ENCODE results near the gene BIN2. TPM values are rescaled to one million over a fixed set of nuclear protein-coding genes. Genes with fewer than 3 reads are reported as not detected.

BIN2 gene
- total RNA-seq, 1 experiment from 2014 or later = not detected

DNA sequence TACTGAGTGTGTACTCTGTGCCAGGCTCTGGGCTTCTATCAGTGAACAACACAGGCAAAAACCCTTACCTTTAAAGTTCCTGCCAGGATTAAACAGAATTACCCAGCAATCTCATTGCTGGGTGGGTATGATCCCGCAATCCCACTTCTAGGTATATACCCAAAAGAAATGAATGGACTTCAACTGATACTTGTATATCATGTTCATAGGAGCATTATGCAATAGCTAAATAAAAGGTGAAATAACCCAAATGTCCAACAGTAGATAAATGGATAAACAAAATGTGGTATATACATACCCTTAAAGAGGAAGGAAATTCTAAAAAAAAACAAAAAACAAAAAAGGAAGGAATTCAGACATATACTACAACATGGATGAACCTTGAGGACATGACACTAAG is 70.7 kb downstream of the BIN2 start:
- no peak for DNase-seq
- WGBS (ENCODE audit: extremely low coverage, insufficient read length, low lambda C conversion rate) = no CpG with 5 or more reads among the region's 1 CpG
- H2BK120ac ChIP-seq (ENCODE audit: low read depth, low read length, poor library complexity, severe bottlenecking) = no peak overlapping the region
- H3K4ac ChIP-seq (ENCODE audit: low read depth, low read length) = no peak overlapping the region
- no peaks in the 10 kb centered on the region for H3K23me2 ChIP-seq (ENCODE audit: insufficient read length, low read depth, low read length, poor library complexity, severe bottlenecking)
- no peak overlapping the region for H2AFZ ChIP-seq (ENCODE audit: low read length)
- Mint-ChIP-seq H3K36me3 (ENCODE audit: insufficient read depth in 1 of 3, low read depth in 3 of 3) (no peaks in the 10 kb centered on the region; a peak in 1 of 7 replicates), H3K27ac (no peak overlapping the region; a peak in 1 of 7 replicates), H3K9me3 (no peaks in the 10 kb centered on the region; a peak in 1 of 5 replicates), H3K27me3 (ENCODE audit: low read depth) (no peaks in the 10 kb centered on the region), H3K4me1 (peaks cover 13 to 14% of the 10 kb centered on the region in 2 experiments), H3K4me3 (no peak overlapping the region)
- H3K9ac ChIP-seq (ENCODE audit: extremely low read depth, insufficient read length, low read length) = no peak overlapping the region
- H2BK15ac ChIP-seq (ENCODE audit: low read depth, low read length) = no peak overlapping the region
- H2BK5ac ChIP-seq (ENCODE audit: insufficient read length, low read length) = no peak overlapping the region
- H2AK5ac ChIP-seq (ENCODE audit: insufficient read length, low read length) = no peak overlapping the region
- H3K27me3 ChIP-seq (ENCODE audit: insufficient read depth, low read length) = no peaks in the 10 kb centered on the region
- H2BK20ac ChIP-seq (ENCODE audit: low read depth, low read length, poor library complexity, severe bottlenecking) = no peak overlapping the region
- H3K14ac ChIP-seq (ENCODE audit: insufficient read depth, low read length) = no peak overlapping the region
- H3K4me2 ChIP-seq (ENCODE audit: insufficient read depth, insufficient read length, low read length) = no peak overlapping the region
- H4K20me1 ChIP-seq (ENCODE audit: control insufficient read depth, insufficient read depth, insufficient read length) = no peaks in the 10 kb centered on the region
- H4K8ac ChIP-seq (replicated peaks; ENCODE audit: insufficient read length, low read depth, low read length) = no peak overlapping the region
- H3K79me1 ChIP-seq (ENCODE audit: insufficient read depth, low read depth, low read length, poor library complexity, severe bottlenecking) = no peaks in the 10 kb centered on the region
- TF ChIP-seq, protein P1, sequence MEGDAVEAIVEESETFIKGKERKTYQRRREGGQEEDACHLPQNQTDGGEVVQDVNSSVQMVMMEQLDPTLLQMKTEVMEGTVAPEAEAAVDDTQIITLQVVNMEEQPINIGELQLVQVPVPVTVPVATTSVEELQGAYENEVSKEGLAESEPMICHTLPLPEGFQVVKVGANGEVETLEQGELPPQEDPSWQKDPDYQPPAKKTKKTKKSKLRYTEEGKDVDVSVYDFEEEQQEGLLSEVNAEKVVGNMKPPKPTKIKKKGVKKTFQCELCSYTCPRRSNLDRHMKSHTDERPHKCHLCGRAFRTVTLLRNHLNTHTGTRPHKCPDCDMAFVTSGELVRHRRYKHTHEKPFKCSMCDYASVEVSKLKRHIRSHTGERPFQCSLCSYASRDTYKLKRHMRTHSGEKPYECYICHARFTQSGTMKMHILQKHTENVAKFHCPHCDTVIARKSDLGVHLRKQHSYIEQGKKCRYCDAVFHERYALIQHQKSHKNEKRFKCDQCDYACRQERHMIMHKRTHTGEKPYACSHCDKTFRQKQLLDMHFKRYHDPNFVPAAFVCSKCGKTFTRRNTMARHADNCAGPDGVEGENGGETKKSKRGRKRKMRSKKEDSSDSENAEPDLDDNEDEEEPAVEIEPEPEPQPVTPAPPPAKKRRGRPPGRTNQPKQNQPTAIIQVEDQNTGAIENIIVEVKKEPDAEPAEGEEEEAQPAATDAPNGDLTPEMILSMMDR (conservative IDR thresholded peaks at IDR 0.05) = no peak
- no peaks in the 10 kb centered on the region for H3K9me3 ChIP-seq (ENCODE audit: control insufficient read depth, low read depth, low read length)
- no peak overlapping the region for H3T11ph ChIP-seq (ENCODE audit: low read length)
- no peaks in the 10 kb centered on the region; the same call in 1 of the 2 replicates for H3K4me1 ChIP-seq (ENCODE audit: insufficient read depth, low read length)
- H3K56ac ChIP-seq (ENCODE audit: insufficient read length, low read depth, low read length) = no peak overlapping the region
- no peak overlapping the region for H4K91ac ChIP-seq (ENCODE audit: insufficient read length, low read depth, low read length)
- H3K27ac ChIP-seq (ENCODE audit: insufficient read length, low read depth, low read length) = no peak overlapping the region
- H2BK12ac ChIP-seq (ENCODE audit: insufficient read length, low read depth, low read length) = no peak overlapping the region
- H3K23ac ChIP-seq (ENCODE audit: insufficient read length, low read depth, low read length) = no peak overlapping the region
- H4K5ac ChIP-seq (ENCODE audit: insufficient read length, low read depth, low read length) = no peak overlapping the region
- H3K18ac ChIP-seq (ENCODE audit: insufficient read length, low read depth, low read length) = no peak overlapping the region
- H3K79me2 ChIP-seq (ENCODE audit: insufficient read depth, low read length) = no peaks in the 10 kb centered on the region
